Thyroid gland (tissue), 4 donors: ENCODE data around the gene TLE1. TPM values are rescaled to one million over a fixed set of nuclear protein-coding genes. Genes with fewer than 3 reads are reported as not detected.

ENCODE experiments used
- DNase-seq, 2 donors: peaks; one replicate each; pipeline ENCODE4 v3.0.0-alpha.2; 2019
- H3K27ac ChIP-seq, 3 donors: fragments of 200-600 bp; sonication (generic); 1 replicate in 2 of 3; 2 replicates in 1 of 3; pipeline ENCODE4 v1.5.1; 2016 to 2019; ENCODE audit warnings: mild to moderate bottlenecking in 1 of 3, moderate library complexity in 1 of 3
- H3K27me3 ChIP-seq: fragments of 200-600 bp; sonication (generic); one replicate; pipeline ENCODE4 v1.5.1; 2019
- H3K36me3 ChIP-seq, 2 donors: fragments of 200-600 bp; sonication (generic); one replicate each; pipeline ENCODE4 v1.5.1; 2016 to 2019
- H3K4me1 ChIP-seq, 2 donors: fragments of 200-600 bp; sonication (generic); one replicate each; pipeline ENCODE4 v1.5.1; 2017 to 2019
- H3K4me3 ChIP-seq, 3 donors: fragments of 200-600 bp; sonication (generic); replicated peaks in 1 of 3; 1 replicate in 2 of 3; 2 replicates in 1 of 3; pipeline ENCODE4 v1.5.1; 2016; ENCODE audit warnings: mild to moderate bottlenecking in 1 of 3
- H3K9me3 ChIP-seq: fragments of 200-600 bp; sonication (generic); one replicate; pipeline ENCODE4 v1.5.1; 2017
- POLR2A ChIP-seq, 2 donors: fragments of 450-650 bp; IDR thresholded peaks; one replicate each; pipeline ENCODE4 v1.6.1; 2017; ENCODE audit warnings: antibody characterized with exemption in 2 of 2, mild to moderate bottlenecking in 2 of 2, moderate library complexity in 1 of 2
- WGBS, 2 donors: methylation state at CpG; one replicate each; pipeline ENCODE4 v1.1.5; 2017; 5-methylcytosine and 5-hydroxymethylcytosine counted together
- intact Hi-C: fragments of 100-400 bp; cut with DNase I; formaldehyde crosslinking; loops from one replicate; pipeline ENCODE4 v1.15.1; 2023
- total RNA-seq, 4 donors: library from RNA; depleted of rRNA; stranded (reverse); fragments of >200 nt; gene quantifications; one replicate each; pipeline ENCODE4 v1.2.3, GENCODE V29; 2016
- TF ChIP-seq, protein P1 (sequence below), 6 experiments: fragments of 200-600 bp in 3 of 6; fragments of 450-650 bp in 3 of 6; sonication (generic) in 3 of 6; IDR thresholded peaks; one replicate each; pipeline ENCODE4 v1.5.1; 2016 to 2019; ENCODE audit warnings: antibody characterized with exemption in 6 of 6, mild to moderate bottlenecking in 2 of 6, inconsistent platforms in 1 of 6, moderate library complexity in 1 of 6

Gene TLE1
- total RNA-seq, 4 donors from 2014 or later, result 40.7 to 91.1 (median 58.4) TPM

DNA sequence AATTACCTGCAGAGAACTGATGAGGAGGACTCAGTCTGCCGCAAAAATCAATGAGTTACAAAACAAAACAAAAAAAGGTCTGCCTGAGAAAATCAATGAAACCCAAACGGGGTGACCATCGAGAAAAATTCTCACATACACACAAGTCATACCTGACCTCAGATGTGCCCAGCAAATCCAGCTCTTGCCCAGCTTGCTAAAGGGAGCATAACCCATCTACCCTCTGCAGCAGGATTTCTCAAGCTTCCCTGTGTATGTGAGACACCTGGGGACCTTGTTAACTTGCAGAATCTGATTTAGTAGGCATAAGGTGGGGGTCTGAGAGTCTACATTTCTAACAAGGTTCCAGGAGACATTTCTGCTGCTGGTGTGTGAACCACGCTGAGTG is 126.3 kb downstream of the TLE1 start:
- WGBS, 2 donors, result 89 to 90% methylated on average over 4 of the region's 4 CpGs
- intact Hi-C loops, result no loop called here
- DNase-seq, result no peak
- no peaks in the 10 kb centered on the region for H3K36me3 ChIP-seq
- H3K27me3 ChIP-seq, result no peaks in the 10 kb centered on the region
- no peak overlapping the region for H3K4me3 ChIP-seq
- no peaks in the 10 kb centered on the region for H3K9me3 ChIP-seq
- H3K27ac ChIP-seq, result no peak overlapping the region
- TF ChIP-seq, protein P1, sequence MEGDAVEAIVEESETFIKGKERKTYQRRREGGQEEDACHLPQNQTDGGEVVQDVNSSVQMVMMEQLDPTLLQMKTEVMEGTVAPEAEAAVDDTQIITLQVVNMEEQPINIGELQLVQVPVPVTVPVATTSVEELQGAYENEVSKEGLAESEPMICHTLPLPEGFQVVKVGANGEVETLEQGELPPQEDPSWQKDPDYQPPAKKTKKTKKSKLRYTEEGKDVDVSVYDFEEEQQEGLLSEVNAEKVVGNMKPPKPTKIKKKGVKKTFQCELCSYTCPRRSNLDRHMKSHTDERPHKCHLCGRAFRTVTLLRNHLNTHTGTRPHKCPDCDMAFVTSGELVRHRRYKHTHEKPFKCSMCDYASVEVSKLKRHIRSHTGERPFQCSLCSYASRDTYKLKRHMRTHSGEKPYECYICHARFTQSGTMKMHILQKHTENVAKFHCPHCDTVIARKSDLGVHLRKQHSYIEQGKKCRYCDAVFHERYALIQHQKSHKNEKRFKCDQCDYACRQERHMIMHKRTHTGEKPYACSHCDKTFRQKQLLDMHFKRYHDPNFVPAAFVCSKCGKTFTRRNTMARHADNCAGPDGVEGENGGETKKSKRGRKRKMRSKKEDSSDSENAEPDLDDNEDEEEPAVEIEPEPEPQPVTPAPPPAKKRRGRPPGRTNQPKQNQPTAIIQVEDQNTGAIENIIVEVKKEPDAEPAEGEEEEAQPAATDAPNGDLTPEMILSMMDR (IDR thresholded peaks at IDR 0.05), result no peak
- TF ChIP-seq POLR2A (IDR thresholded peaks at IDR 0.05), result no peak
- H3K4me1 ChIP-seq, result peaks cover 10 to 19% of the 10 kb centered on the region in 2 donors

DNA sequence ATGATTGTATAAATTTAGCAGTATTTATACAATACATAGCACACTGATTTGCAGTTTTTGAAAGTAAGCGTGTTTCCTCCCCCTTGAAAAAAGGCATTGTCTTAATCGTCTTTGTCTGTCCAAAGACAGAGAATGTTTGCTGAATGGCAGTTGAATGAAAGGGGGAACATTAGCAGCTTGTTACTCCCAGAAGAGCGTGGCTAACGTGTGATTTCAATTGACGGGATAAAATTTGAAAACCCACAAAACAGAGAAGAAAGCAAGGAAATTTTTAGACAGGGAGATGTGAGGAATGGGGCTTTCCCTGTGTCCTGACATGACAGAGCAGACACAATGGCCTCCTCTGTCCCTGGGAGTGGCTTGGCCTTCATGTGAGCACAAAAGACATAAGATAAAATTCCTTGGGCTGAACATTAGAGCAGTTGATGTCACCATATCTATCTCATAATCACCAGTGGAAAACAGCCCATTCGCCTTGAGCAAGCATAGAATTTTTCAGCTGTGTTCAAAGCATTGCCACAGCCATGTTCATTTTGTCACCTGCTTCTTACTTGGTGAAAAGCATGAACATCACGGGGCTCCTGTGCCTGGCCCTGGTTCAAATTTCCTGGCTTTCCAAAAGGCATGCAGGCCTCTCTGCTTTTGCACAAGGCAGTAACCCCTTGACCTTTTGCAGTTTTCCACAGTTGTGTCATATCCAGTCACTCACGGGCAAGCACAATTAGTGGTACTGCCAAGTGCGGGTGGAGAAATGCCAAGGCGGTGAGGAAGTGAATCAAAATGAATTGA is 126.9 kb downstream of the TLE1 start:
- peaks cover 16 to 25% of the 10 kb centered on the region in 2 donors for H3K4me1 ChIP-seq
- TF ChIP-seq POLR2A (IDR thresholded peaks at IDR 0.05), result no peak
- TF ChIP-seq, protein P1 (IDR thresholded peaks at IDR 0.05), result no peak
- intact Hi-C loops, result no loop called here
- no peak overlapping the region for H3K4me3 ChIP-seq
- no peaks in the 10 kb centered on the region for H3K9me3 ChIP-seq
- H3K27me3 ChIP-seq, result no peaks in the 10 kb centered on the region
- 84 to 89% methylated on average over 10 of the region's 10 CpGs for WGBS, 2 donors
- H3K27ac ChIP-seq, result no peak overlapping the region
- DNase-seq, result peak; percentile 29 to 37
- no peaks in the 10 kb centered on the region for H3K36me3 ChIP-seq

DNA sequence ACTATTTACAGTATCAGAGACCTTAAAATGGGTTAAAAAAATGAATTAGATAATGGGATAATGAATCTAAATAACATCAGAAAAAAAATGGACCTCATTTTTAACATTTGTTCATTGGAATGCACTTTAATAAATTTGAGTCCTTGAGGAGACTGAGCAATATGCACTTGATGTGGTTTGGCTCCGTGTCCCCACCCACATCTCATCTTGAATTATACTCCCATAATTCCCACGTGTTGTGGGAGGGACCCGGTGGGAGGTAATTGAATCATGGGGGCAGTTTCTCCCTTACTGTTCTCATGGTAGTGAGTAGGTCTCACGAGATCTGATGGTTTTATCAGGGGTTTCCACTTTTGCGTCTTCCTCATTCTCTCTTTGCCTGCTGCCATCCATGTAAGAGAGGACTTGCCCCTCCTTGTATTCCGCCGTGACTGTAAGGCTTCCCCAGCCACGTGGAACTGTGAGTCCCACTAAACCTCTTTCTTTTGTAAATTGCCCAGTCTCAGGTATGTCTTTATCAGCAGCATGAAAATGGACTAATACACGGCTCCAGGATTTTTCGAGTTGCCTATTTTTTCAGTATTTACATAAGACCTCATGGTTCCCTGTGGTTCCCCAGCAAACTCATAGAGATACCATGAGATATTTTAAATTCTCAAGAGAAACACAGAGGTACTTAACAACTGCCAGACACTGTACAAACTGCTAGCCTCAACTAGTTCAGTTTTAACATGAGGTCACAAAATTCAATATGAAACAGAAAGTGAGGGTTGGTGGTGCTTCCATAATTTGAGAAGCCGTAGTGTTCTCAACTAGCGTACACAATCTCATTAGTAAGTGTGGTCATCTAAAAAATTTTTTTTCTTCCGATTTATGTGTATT is 128.3 kb downstream of the TLE1 start:
- TF ChIP-seq, protein P1 (IDR thresholded peaks at IDR 0.05), result no peak
- no peak for TF ChIP-seq POLR2A (IDR thresholded peaks at IDR 0.05)
- DNase-seq, result no peak
- H3K4me3 ChIP-seq, result no peak overlapping the region
- H3K4me1 ChIP-seq, result peaks cover 21 to 30% of the 10 kb centered on the region in 2 donors
- no peak overlapping the region for H3K27ac ChIP-seq
- 83 to 86% methylated on average over 13 of the region's 13 CpGs for WGBS, 2 donors
- no peaks in the 10 kb centered on the region for H3K9me3 ChIP-seq
- no peaks in the 10 kb centered on the region for H3K27me3 ChIP-seq
- intact Hi-C loops, result no loop called here
- no peaks in the 10 kb centered on the region for H3K36me3 ChIP-seq

DNA sequence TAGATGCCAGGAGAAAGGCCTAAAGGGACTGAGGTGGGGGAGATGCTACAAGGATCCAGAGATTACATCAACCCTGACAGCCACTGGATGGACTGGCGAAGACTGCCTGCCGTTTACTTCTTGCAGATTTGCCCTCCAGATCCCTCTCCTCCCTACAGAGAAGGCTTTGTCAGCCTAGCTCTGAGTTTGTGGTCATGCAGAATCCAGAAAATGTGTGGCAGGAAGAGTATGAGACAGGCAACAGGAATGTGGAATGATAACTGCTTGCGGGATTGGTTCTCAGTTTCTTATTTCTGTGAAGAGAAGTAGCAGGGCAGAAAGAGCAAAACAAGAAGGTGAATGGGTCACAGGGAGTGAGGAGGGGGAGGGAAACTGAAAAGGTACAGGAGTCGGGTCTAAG is 129.6 kb downstream of the TLE1 start:
- Histone ChIP-seq H3K4me1 (peaks cover 21 to 30% of the 10 kb centered on the region in 2 donors), H3K4me3 (no peak overlapping the region), H3K36me3 (no peaks in the 10 kb centered on the region), H3K27me3 (no peaks in the 10 kb centered on the region), H3K27ac (no peak overlapping the region), H3K9me3 (no peaks in the 10 kb centered on the region)
- WGBS, 2 donors, result 72 to 73% methylated on average over 4 of the region's 4 CpGs
- intact Hi-C loops, result no loop called here
- no peak for TF ChIP-seq POLR2A (IDR thresholded peaks at IDR 0.05)
- TF ChIP-seq, protein P1 (IDR thresholded peaks at IDR 0.05), result no peak
- no peak for DNase-seq
